Kasumi-1 (cell line): Measurements from ENCODE around the gene PRTN3.
A peak's percentile ranks its signal among the peaks of the same experiment; 100 is the strongest.

Experiments used
- DNase-seq, 2 experiments: peaks; one replicate each; lab custom pipeline; 2025; lab: John Stamatoyannopoulos, UW

PRTN3 gene

DNA sequence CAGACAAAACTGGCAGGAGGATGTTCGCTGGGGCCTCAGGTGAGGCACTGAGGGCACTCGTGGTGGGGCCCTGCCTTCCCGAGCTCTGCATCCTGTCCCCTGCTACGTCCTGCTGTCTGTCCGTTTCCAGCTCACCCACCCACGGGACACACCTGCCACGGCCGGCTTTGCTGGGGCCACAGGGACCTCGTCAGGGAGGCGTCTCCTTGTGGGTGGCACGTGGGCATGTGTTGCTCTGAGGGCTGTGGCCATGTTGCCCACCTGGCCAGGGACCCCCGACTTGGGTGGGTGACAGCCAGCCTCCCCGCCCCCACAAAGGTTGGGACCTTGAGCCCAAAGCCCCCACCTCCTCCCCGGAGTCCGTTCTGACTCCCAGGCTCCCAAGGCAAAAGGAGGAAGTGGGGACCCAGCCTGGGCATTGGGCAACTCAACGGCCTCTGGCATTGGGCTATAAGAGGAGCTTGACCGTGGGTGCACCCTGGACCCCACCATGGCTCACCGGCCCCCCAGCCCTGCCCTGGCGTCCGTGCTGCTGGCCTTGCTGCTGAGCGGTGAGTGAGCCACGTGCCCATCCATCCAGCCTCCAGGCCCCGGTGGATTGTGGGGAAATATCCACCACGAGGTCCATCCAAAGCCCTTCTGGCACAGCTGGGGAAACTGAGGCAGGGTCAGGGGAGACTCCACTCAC, at the start of gene PRTN3:
Gene PRTN3, plus strand, starts transcription at position 481 of the 688 bp plus-strand sequence. Its CDS starts 10 bp downstream, at position 491.
- DNase-seq = peak; percentile 45 to 50

DNA sequence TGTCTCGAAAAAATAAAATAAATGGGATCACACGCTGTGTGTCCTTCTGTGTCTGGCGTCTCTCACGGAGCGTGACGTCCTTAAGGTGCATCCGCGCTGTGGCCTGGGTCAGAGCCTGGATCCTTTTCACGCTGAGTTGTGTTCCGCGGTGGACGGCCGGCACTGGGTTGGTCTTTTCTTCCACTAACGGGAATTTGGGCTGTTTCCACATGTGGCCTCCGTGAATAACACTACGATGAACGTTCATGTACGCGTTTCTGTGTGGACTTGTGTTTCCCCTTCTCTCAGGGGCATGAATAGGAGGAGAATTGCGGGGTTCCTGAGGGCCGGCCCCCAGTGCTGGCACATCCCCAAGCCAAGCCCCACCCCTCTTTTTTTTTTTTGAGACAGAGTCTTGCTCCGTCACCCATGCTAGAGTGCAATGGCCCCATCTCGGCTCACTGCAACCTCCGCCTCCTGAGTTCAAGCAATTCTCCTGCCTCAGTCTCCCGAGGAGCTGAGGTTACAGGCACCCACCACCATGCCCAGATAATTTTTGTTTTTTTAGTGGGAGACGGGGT, 49.7 kb upstream of the PRTN3 start:
- DNase-seq = no peak

- DNase-seq = no peak
These were observed 49.1 kb upstream of the PRTN3 start for GRCh38 chr19:791567-792305.

DNA sequence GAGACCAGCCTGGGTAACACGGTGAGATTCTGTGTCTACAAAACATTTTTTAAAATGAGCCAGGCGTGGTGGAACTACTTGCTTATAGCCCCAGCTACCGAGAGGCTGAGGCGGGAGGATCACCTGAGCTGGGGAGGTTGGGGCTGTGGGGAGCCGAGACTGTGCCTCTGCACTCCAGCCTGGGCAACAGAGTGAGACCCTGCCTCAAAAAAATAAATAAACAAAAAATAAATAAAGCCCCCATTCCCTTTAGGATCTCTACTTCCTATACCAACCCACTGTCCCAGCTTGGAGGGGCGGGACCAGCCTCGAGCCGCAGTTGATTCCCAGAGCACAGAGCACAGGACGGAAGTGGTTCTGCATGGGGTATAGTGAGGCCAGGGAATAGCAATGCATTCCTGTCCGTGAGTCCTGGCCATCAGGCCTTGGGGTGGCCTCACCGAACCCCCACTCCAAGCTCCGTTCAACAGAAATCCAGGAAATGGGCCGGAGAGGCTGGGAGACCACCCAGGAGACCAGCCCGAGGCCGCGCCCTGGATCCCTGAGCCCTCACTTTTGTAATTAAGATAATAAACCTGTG, 48.4 kb upstream of the PRTN3 start:
- no peak for DNase-seq

DNA sequence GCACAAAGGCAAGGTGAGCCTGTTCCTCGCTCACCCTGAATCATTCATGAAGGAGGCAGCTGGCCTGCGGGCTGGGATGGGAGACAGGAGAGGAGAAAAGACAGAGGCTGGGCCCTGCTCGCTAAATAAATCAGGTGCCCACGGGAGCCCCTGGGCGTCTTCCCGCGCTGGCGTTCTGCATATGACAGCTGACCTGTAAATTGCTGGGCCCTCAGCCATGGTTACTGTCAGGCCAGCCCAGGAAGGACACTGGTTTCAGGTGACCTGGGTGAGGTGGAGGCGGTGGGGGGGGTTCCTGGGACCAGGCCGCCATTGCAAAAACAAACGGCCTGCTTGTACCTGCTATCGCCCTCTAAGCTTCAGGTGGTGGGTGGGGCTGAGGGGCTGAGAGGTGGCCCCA, 47.0 kb upstream of the PRTN3 start:
- DNase-seq = no peak

GRCh38 chr19:795073-795611, 45.7 kb upstream of the PRTN3 start:
- DNase-seq = no peak

- DNase-seq = no peak
These were observed 44.9 kb upstream of the PRTN3 start for GRCh38 chr19:795691-796581.

- DNase-seq = peak; percentile 99
These were observed 43.9 kb upstream of the PRTN3 start, which contains the start of gene PTBP1 for GRCh38 chr19:796692-797527. PTBP1 (plus strand) TSS chr19:797452; CDS start chr19:797498, 46 bp downstream.

DNA sequence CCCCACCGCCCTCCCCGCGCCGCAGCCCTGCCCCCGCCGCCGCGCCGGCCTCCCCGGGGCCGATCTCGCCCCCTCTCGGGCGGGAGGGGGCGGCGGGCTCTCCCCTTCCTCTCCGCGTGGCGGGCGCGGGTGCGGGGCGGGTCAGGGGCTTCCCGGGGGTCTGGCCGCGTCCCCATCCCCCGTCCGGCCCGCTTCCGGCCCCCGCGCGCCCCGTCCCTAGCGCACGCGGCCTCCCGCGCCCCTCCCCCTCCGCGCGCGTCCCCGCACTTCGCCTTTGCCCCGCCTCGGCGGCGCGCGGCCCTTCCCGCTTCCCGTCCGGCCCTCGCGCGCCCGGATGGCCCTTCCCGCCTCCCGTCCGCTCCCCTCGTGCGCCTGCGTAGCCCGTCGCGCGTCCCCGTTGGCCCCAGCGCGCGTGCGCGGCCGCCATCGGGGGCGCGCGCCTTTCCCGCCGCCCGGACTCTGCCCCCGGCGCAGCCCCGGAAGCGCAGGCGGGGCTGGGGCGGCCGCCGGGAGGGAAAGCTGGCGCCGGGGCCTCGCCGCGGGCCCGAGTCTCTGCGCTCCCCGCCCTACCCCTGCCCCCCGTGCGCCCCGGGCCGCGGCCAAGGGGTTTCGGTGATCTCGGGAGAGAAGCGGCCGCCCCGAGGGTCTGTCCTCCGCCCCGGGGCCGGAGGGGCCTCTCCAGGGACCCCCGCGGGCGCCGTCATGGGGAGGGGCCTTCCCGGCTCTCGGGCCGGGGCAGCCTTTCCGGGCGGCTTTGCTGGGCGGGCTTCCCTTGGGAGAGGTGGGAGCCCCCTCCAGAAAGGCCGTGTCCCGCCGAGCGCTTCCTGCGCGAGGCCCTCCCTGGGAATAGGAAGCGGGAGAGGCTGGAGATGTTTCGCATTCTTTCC, 43.0 kb upstream of the PRTN3 start:
- DNase-seq = peak; percentile 68 to 72

DNA sequence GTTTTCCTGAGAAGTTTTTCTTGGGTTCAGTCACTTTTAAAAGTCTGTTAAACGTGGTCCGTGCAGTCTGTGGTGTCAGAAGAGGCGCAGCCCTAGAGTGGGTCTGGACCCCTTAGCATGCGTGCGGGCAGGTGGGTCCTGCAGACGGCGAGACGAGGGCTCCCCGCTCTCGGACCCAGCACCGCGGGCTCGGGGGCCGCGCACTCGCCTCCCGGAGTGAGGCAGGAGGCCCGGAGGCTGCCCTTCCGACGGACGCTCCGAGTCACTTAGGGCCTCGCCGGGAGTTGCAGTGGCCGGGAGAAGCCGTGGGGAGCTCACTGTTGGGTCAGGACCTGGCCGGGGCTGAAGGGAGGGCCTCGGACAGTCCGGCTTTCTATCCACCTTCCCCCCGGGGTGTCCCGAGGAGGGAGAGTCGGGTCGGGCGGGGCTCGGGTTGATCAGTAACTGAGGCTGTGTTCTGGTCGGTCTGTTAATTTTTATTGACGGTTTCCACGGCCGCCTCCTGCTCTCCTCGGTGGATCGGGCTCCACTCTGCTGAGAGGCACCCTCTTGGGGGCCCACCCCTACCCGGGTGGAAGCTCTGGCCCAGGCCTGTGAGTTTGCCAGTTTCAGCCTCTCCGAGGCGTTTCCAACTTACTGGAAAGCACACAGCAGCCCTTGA, 42.3 kb upstream of the PRTN3 start:
- no peak for DNase-seq

GRCh38 chr19:799076-799881, 41.5 kb upstream of the PRTN3 start:
- DNase-seq = peak in 1 of 2 experiments; percentile 24

DNA sequence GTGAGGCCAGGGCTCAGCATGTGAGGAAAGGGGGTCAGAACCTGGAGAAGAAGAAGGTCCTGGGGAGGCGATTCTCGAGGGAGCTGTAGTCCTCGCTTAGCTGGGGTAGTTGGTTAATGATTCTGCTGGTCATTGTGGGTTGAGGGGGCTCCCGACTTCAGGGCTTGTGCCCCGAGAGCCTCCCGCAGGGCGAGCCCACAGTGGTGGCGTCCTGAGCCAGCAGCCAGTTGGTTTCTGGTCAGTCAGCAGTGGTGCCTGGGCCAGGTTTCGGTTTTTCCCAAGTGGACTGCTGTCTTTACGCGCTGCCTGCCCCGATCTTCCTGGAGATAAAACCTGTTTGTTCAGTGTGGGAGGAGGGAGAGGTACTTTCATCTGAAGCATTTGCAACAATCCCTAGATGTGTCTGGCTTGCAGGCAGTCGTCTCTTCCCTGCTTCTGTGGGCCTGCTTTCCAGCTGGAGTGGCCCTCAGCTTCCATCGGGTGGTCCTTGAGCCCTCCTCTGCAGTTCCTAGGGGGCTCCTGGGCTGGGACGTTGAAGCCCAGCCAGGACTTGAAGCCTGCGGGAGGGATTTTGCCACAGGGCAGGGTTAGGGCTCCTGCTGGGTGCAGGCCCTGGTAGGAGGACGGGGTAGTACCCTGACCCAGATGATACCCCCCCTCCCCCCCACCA, 40.3 kb upstream of the PRTN3 start:
- no peak for DNase-seq

- DNase-seq = no peak
These were observed 39.6 kb upstream of the PRTN3 start for GRCh38 chr19:801030-801860.

- DNase-seq = no peak
These were observed 38.8 kb upstream of the PRTN3 start for GRCh38 chr19:801861-802497.

DNA sequence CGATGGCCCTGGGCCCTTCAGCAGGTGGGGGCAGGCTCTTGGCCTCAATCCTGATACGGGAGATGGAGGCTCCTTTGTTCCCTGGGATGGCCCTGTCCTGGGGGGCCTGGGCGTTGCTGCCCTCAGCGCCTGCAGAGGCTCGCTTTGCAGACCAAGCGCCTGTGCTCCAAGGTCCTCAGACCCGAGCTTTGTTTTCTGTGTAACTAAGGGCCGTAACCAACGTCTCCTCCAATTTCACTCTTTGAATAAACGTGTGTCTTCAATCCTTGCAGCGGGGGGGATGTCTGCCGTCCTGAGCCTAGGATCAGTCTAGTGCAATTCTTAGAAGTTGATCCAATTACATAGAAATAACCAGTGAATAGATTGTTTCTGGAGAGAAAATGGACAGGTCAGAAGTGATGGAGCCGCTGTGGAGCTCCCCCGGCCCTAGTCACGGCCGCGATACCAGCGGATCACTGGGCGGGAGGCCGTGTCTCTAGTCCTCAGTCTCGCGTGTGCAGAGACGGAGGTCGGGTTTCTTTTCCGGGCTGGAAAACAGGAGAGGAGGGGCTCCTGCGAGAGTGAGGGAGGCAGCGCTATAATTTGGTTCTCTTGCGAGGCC, 38.2 kb upstream of the PRTN3 start:
- DNase-seq = no peak

- no peak for DNase-seq
These were observed 37.7 kb upstream of the PRTN3 start for GRCh38 chr19:803099-803561.
